ENCODE data around the gene MAMLD1. TPM values are rescaled to one million over a fixed set of nuclear protein-coding genes. Genes with fewer than 3 reads are reported as not detected.

Gene MAMLD1
- total and polyA plus RNA-seq, 2 donors (not counting 3 experiments of a cell fraction or from before 2014, with no cell fraction given) = 2.5 to 5.6 TPM

GRCh38 chrX:150372280-150372679 is 9.2 kb downstream of the MAMLD1 start:
- H3K36me3 ChIP-seq (ENCODE audit: control insufficient read depth in 2 of 2, extremely low read depth in 1 of 2, insufficient read depth in 2 of 2, low read length in 2 of 2) = no peaks in the 10 kb centered on the region
- FAIRE-seq (no peak), DNase-seq (ENCODE audit: low read depth, low spot score) (no peak)
- H3K9me1 ChIP-seq (replicated peaks; ENCODE audit: control insufficient read depth, extremely low read depth, insufficient read depth, low read length) = no peaks in the 10 kb centered on the region
- H3K4me1 ChIP-seq (ENCODE audit: control insufficient read depth, extremely low read depth, insufficient read depth, low read length) = no peaks in the 10 kb centered on the region
- H4K20me1 ChIP-seq (replicated peaks; ENCODE audit: control insufficient read depth, extremely low read depth, insufficient read depth, low read length) = no peaks in the 10 kb centered on the region
- no peak overlapping the region for H3K4me2 ChIP-seq (ENCODE audit: insufficient read depth, low read length)
- H2AFZ ChIP-seq (ENCODE audit: low read depth, low read length) = no peak overlapping the region
- no peak overlapping the region for H3K4me3 ChIP-seq (replicated peaks in 1 of 3; ENCODE audit: insufficient read depth in 1 of 3, low read depth in 1 of 3, low read length in 3 of 3)
- TF ChIP-seq MAX (IDR thresholded peaks at IDR 0.05; ENCODE audit: insufficient read depth, insufficient read length) (no peak), POLR2A (IDR thresholded peaks at IDR 0.05; ENCODE audit: low read depth, low read length) (no peak), GATA2 (IDR thresholded peaks at IDR 0.05; ENCODE audit: insufficient read depth, insufficient read length, low read depth, low read length) (no peak), POLR2AphosphoS5 (IDR thresholded peaks at IDR 0.05; ENCODE audit: insufficient read depth, low read depth, low read length) (no peak), FOS (IDR thresholded peaks at IDR 0.05; ENCODE audit: borderline replicate concordance, insufficient read depth, low read length) (no peak)
- no peak overlapping the region for H3K9ac ChIP-seq (replicated peaks; ENCODE audit: extremely low read depth, insufficient read depth, low read length)
- intact Hi-C loops (cut with micrococcal nuclease) = no loop called here
- BruUV-seq (replicated peaks) = no TSS peak
- no peaks in the 10 kb centered on the region for H3K27me3 ChIP-seq (ENCODE audit: control insufficient read depth in 2 of 2, insufficient read depth in 2 of 2, low read length in 2 of 2)
- no peaks in the 10 kb centered on the region for H3K79me2 ChIP-seq (ENCODE audit: control insufficient read depth, insufficient read depth, low read length)
- H3K27ac ChIP-seq (ENCODE audit: insufficient read depth, low read depth, low read length) = no peak overlapping the region
- POLR2A ChIA-PET = no interaction called here
- dilution Hi-C loops (cut with MboI; ENCODE audit: extremely low pct_ligation_motif_present, low sequenced_read_pairs) = no loop called here
- CTCF ChIA-PET = no interaction called here
- H3K9me3 ChIP-seq (replicated peaks; ENCODE audit: control insufficient read depth, insufficient read depth, low read length) = no peaks in the 10 kb centered on the region

- CTCF ChIA-PET = no interaction called here
- no peak overlapping the region for H3K9ac ChIP-seq (replicated peaks; ENCODE audit: extremely low read depth, insufficient read depth, low read length)
Measured at GRCh38 chrX:150372756-150373155, 9.6 kb downstream of the MAMLD1 start.

More at GRCh38 chrX:150372756-150373155, 9.6 kb downstream of the MAMLD1 start:
- no TSS peak for BruUV-seq (replicated peaks)
- Histone ChIP-seq H3K4me1 (ENCODE audit: control insufficient read depth, extremely low read depth, insufficient read depth, low read length) (no peaks in the 10 kb centered on the region), H3K27me3 (ENCODE audit: control insufficient read depth in 2 of 2, insufficient read depth in 2 of 2, low read length in 2 of 2) (no peaks in the 10 kb centered on the region), H3K27ac (ENCODE audit: insufficient read depth, low read depth, low read length) (no peak overlapping the region), H3K4me3 (replicated peaks in 1 of 3; ENCODE audit: insufficient read depth in 1 of 3, low read depth in 1 of 3, low read length in 3 of 3) (no peak overlapping the region), H3K4me2 (ENCODE audit: insufficient read depth, low read length) (no peak overlapping the region), H3K36me3 (ENCODE audit: control insufficient read depth in 2 of 2, extremely low read depth in 1 of 2, insufficient read depth in 2 of 2, low read length in 2 of 2) (no peaks in the 10 kb centered on the region), H2AFZ (ENCODE audit: low read depth, low read length) (no peak overlapping the region), H3K9me1 (replicated peaks; ENCODE audit: control insufficient read depth, extremely low read depth, insufficient read depth, low read length) (no peaks in the 10 kb centered on the region), H4K20me1 (replicated peaks; ENCODE audit: control insufficient read depth, extremely low read depth, insufficient read depth, low read length) (no peaks in the 10 kb centered on the region), H3K79me2 (ENCODE audit: control insufficient read depth, insufficient read depth, low read length) (no peaks in the 10 kb centered on the region), H3K9me3 (replicated peaks; ENCODE audit: control insufficient read depth, insufficient read depth, low read length) (no peaks in the 10 kb centered on the region)
- TF ChIP-seq FOS (IDR thresholded peaks at IDR 0.05; ENCODE audit: borderline replicate concordance, insufficient read depth, low read length) = no peak
- TF ChIP-seq POLR2A (IDR thresholded peaks at IDR 0.05; ENCODE audit: low read depth, low read length) = no peak
- TF ChIP-seq EZH2 (IDR thresholded peaks at IDR 0.05; ENCODE audit: borderline replicate concordance, low read depth, low read length, severe bottlenecking) = no peak
- TF ChIP-seq POLR2AphosphoS5 (IDR thresholded peaks at IDR 0.05; ENCODE audit: insufficient read depth, low read depth, low read length) = no peak
- no peak for TF ChIP-seq MYC (IDR thresholded peaks at IDR 0.05; ENCODE audit: low read depth, low read length)
- TF ChIP-seq MAX (IDR thresholded peaks at IDR 0.05; ENCODE audit: insufficient read depth, insufficient read length) = no peak
- TF ChIP-seq CTCF (IDR thresholded peaks at IDR 0.05; ENCODE audit: extremely low read depth in 1 of 2, insufficient read depth in 1 of 2, low read depth in 1 of 2, low read length in 2 of 2) = no peak
- TF ChIP-seq GATA2 (IDR thresholded peaks at IDR 0.05; ENCODE audit: insufficient read depth, insufficient read length, low read depth, low read length) = no peak
- no peak for TF ChIP-seq JUN (IDR thresholded peaks at IDR 0.05; ENCODE audit: borderline replicate concordance, insufficient read depth, insufficient read length, low read depth)
- FAIRE-seq (no peak), DNase-seq (ENCODE audit: low read depth, low spot score) (no peak)
- intact Hi-C loops (cut with micrococcal nuclease) = no loop called here
- POLR2A ChIA-PET = no interaction called here
- dilution Hi-C loops (cut with MboI; ENCODE audit: extremely low pct_ligation_motif_present, low sequenced_read_pairs) = no loop called here

All from endothelial cell of umbilical vein (primary cell).